ENCODE results near the gene PLSCR5.

The PLSCR5 gene, protein sequence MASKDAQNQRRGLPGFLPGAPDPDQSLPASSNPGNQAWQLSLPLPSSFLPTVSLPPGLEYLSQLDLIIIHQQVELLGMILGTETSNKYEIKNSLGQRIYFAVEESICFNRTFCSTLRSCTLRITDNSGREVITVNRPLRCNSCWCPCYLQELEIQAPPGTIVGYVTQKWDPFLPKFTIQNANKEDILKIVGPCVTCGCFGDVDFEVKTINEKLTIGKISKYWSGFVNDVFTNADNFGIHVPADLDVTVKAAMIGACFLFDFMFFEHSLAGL

GRCh38 chr3:146605106-146605505 is at the start of gene PLSCR5:
Gene PLSCR5, minus strand, starts transcription at chr3:146605346. Its CDS starts 134 bp downstream, at chr3:146605212.
- DNase-seq = no peak

DNA sequence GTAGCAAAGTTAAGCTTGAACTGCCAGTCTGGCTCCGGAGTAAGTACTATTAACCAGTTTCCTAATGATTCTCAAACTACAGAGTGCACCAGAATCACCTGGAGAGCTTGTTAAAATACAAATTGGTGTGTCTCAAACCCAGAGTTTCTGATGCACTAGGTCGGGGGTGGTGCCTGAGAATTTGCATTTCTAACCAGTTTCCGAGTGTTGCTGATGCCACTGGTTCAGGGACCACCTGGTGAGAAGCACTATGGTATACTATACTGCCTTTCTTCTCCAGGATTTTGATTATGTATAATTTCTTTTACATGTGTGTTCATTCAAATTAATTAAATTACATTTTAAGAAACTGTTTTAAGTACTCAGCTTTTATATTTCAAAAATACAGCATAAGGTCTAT is 48.8 kb upstream of the PLSCR5 start:
- no peak for DNase-seq

- DNase-seq = no peak
These were observed 45.7 kb upstream of the PLSCR5 start for GRCh38 chr3:146650691-146651442.

GRCh38 chr3:146646261-146646660 is 41.1 kb upstream of the PLSCR5 start:
- DNase-seq = no peak

GRCh38 chr3:146640955-146641867 is 36.1 kb upstream of the PLSCR5 start:
- peak; percentile 51 for DNase-seq

GRCh38 chr3:146640361-146640760 is 35.2 kb upstream of the PLSCR5 start:
- no peak for DNase-seq

- DNase-seq = no peak
These were observed 33.6 kb upstream of the PLSCR5 start for GRCh38 chr3:146638718-146639117.

DNA sequence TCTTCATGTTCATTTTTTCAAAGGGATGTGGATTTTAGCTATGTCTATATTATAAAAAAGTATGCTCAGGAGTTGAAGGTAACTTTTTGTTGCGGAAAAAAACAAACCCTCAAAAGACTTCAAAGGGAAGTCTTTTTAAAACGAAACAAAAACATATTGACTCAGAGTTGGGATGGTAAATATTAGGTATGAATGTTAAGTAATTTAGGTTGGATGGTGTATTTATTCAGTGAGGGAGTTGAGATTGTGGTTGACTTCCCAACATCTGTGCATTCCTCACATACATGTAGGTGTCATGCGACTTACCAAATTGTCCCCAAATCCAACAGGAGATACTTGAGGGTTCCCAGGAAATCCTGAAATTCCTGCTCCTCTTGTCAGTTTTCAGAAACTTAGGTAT is 32.7 kb upstream of the PLSCR5 start:
- no peak for DNase-seq

DNA sequence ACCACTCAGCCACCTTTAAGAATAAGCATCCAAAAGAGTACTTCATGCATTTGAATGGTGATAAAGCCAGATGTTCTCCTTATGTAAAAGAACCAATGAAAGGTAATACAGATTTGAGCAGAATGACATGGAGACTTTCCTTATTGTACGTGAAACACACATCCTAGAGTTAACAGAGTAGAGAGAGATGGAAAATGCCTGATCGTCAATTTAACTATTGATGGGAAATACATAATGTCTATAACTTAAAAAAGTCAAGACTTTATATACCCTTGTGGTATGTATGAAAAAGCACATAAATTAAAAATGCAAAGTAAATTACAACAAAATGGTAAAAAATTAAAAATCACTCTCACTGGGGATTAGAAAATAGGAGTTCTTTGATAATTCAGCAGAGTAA is 31.7 kb upstream of the PLSCR5 start:
- no peak for DNase-seq

GRCh38 chr3:146634346-146634745 is 29.2 kb upstream of the PLSCR5 start:
- no peak for DNase-seq

DNA sequence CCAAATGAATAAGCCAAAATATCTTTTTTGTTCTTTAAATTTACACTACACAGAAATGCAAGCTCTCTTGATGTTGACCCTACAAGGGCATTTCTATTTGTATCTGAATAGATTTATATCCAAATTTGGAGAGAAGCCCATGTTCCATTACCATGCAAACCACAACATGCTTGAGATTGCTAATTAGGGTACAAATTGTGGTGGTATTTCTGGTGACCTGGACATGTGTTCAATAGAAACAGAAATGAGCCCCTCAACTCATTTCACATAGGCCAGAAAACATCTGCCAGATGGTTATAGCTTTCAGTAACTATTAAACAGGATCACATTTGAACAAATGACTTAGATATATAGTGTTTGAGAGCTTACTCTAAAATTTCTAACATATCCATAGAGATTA is 23.5 kb upstream of the PLSCR5 start:
- DNase-seq = no peak

DNA sequence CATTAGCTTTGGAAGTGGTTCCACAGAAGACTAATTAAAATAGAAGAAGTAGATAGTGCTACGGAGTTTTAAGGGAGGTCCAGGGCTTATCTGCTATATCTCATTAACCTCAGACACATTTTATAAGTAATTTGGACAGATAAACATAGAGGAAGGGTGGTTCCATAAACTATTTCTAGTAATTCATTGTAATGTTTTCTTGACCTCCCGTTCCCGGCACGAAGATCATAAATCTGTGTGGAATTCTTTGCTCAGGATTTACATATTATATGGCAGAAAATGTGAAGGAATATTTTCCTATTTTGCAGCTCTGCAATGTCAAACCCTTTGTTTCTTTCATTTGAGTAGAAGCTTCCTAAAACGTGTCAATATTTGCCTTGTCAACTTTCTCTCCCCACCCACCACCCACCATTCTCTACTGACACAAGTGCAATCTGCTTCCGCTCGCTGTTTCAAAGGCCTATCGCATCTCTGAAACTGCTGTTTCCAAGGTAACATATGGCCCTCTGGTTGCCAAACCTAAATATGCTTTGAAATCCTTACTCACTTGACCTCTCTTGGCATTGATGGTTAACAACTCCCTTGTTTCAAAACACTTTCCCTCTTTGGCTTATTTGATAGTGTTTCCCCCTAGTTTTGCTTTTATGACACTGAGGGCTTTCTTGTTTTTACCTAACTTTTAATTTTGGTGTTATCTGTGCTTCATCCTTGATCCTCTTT is 21.4 kb upstream of the PLSCR5 start:
- no peak for DNase-seq

- no peak for DNase-seq
These were observed 20.1 kb upstream of the PLSCR5 start for GRCh38 chr3:146625186-146625775.

DNA sequence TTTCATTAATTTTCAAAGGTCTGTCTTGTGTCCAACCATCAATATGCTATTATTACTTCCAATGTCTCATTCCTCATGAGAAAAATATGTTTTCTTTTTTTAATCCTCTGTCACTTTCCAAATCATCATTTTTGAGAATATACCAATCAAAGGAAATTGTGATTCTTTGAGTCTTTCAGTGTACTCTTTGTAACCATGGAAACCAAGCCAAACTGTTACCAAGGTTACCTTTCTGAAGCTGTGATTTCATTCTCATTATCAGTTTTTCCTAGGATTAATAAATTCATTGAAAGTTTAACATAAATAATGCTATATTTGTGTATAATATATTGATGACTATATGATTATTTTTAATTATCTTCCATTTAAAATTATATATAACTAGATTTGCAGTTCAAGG is 16.6 kb upstream of the PLSCR5 start:
- no peak for DNase-seq

DNA sequence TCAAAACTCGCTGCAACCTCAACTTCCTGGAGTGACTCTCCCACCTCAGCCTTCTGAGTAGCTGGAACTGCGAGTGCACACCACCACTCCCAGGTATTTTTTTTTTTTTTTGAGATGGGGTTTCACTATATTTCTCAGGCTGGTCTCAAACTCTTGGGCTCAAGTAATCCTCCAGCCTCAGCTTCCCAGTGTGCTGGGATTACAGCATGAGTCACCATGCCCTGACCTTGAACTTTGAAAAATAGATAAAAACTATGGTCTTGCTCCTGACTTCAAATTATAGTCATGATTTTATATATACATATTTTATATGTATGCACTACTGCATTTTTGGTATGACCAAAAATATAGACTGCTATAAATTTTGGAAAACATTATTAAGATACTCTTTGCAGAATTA is 6.9 kb upstream of the PLSCR5 start:
- no peak for DNase-seq

GRCh38 chr3:146611096-146611495 is 6.0 kb upstream of the PLSCR5 start:
- no peak for DNase-seq

GRCh38 chr3:146598535-146598934 is 6.6 kb downstream of the PLSCR5 start:
- no peak for DNase-seq

- no peak for DNase-seq
These were observed 10.2 kb downstream of the PLSCR5 start for GRCh38 chr3:146594843-146595482.

- no peak for DNase-seq
These were observed 11.4 kb downstream of the PLSCR5 start for GRCh38 chr3:146593776-146594175.

GRCh38 chr3:146590521-146590920 is 14.6 kb downstream of the PLSCR5 start:
- DNase-seq = peak; percentile 19

DNA sequence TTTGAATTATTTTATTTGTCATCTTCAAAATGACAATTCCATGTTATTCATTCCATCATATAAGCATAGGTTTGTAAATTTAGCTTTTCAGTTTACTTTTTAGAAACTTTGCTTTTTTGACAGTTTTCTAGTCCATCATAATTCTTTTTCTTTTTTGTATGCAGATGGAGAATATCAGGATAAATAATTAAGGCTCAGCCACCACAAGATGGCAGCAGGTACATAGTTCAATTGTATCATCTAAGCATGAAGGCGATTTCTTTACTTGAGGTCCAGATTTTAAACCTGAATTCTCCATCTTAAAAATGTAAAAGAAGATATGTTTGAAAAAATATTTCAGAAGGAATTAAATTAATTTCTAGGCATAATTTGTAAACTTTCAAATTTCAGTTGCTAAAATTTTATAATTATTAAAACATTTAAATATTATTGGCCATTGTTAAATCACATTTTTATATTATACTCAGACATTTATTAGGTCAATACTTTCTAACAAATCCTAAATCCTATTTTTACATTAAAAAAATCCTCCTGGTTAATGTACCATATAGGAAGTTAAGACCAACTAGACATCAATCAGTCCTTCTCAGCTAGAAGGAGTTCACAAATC is 15.1 kb downstream of the PLSCR5 start:
- peak; percentile 30 for DNase-seq
